OCI-LY1 (cell line): ENCODE data around the gene CCNY.
A peak's percentile ranks its signal among the peaks of the same experiment; 100 is the strongest.

Source experiments
- H2AFZ ChIP-seq: fragments of 200-600 bp; sonication (generic), shearing (Covaris generic); 2 replicates; pipeline ENCODE4 v1.6.0; 2014; ENCODE audit warnings: antibody characterized with exemption, mild to moderate bottlenecking, low read length
- H3F3A ChIP-seq: fragments of 200-600 bp; sonication (generic), shearing (Covaris generic); 2 replicates; pipeline ENCODE4 v1.6.0; 2014; ENCODE audit warnings: mild to moderate bottlenecking, antibody characterized with exemption, low read length, moderate library complexity; ENCODE audit not compliant: insufficient read depth
- H3K27ac ChIP-seq: fragments of 200-600 bp; sonication (generic); 2 replicates; pipeline ENCODE4 v1.5.1; 2014; ENCODE audit warnings: low read length, mixed run types, mild to moderate bottlenecking, low read depth; ENCODE audit not compliant: poor library complexity, severe bottlenecking
- H3K27me3 ChIP-seq: fragments of 200-600 bp; sonication (generic); 2 replicates; pipeline ENCODE4 v1.6.0; 2014; ENCODE audit warnings: antibody characterized with exemption, mild to moderate bottlenecking, low read length, moderate library complexity; ENCODE audit not compliant: insufficient read depth
- H3K36me3 ChIP-seq: fragments of 200-600 bp; sonication (generic); 2 replicates; pipeline ENCODE4 v1.6.1; 2014; ENCODE audit warnings: mild to moderate bottlenecking, antibody characterized with exemption, low read length, moderate library complexity, mixed read lengths; ENCODE audit not compliant: insufficient read depth
- H3K4me1 ChIP-seq: fragments of 200-600 bp; sonication (generic); 2 replicates; pipeline ENCODE4 v1.5.1; 2014; ENCODE audit warnings: mild to moderate bottlenecking, low read length, moderate library complexity; ENCODE audit not compliant: insufficient read depth, severe bottlenecking
- H3K4me2 ChIP-seq: fragments of 200-600 bp; sonication (generic), shearing (Covaris generic); 2 replicates; pipeline ENCODE4 v1.6.1; 2014; ENCODE audit warnings: low read length
- H3K4me3 ChIP-seq: fragments of 200-600 bp; sonication (generic); 2 replicates; pipeline ENCODE4 v1.5.1; 2014; ENCODE audit warnings: low read length, low read depth, mild to moderate bottlenecking, mixed read lengths; ENCODE audit not compliant: poor library complexity, severe bottlenecking
- H3K79me2 ChIP-seq: fragments of 200-600 bp; shearing (Covaris generic); 2 replicates; pipeline ENCODE4 v1.6.1; 2016; ENCODE audit warnings: mixed run types, low read length, mixed read lengths; ENCODE audit not compliant: insufficient read depth
- H3K9ac ChIP-seq: fragments of 200-600 bp; sonication (generic), shearing (Covaris generic); 2 replicates; pipeline ENCODE4 v1.6.1; 2014; ENCODE audit warnings: mild to moderate bottlenecking, low read length, mixed read lengths
- H3K9me2 ChIP-seq: fragments of 200-600 bp; sonication (generic), shearing (Covaris generic); 2 replicates; pipeline ENCODE4 v1.6.1; 2014; ENCODE audit warnings: low read depth, mild to moderate bottlenecking, low read length, mixed read lengths
- H3K9me3 ChIP-seq: fragments of 200-600 bp; shearing (Covaris generic); 2 replicates; pipeline ENCODE4 v1.6.1; 2014; ENCODE audit warnings: low read length, mixed read lengths
- H4K20me1 ChIP-seq: fragments of 200-600 bp; sonication (generic), shearing (Covaris generic); 2 replicates; pipeline ENCODE4 v1.6.0; 2016; ENCODE audit warnings: mild to moderate bottlenecking, low read length; ENCODE audit not compliant: insufficient read depth
- CTCF ChIP-seq: fragments of 200-600 bp; sonication (generic), shearing (Covaris generic); IDR thresholded peaks from 2 replicates; pipeline ENCODE4 v1.5.1; 2017; ENCODE audit warnings: mild to moderate bottlenecking, antibody characterized with exemption, low read length, moderate library complexity, mixed read lengths
- EZH2 ChIP-seq: fragments of 200-600 bp; sonication (generic), shearing (Covaris generic); IDR thresholded peaks from 2 replicates; pipeline ENCODE4 v1.8.0; 2017; ENCODE audit warnings: borderline replicate concordance, mixed run types, mild to moderate bottlenecking, antibody characterized with exemption, low read length, moderate library complexity, mixed read lengths

Gene CCNY

GRCh38 chr10:35327790-35328403 is 8.4 kb upstream of the CCNY start:
- no peak overlapping the region for H3K9ac ChIP-seq
- H2AFZ ChIP-seq, result no peak overlapping the region
- H3K27ac ChIP-seq, result no peak overlapping the region
- H3K27me3 ChIP-seq, result no peaks in the 10 kb centered on the region
- no peaks in the 10 kb centered on the region for H3K9me2 ChIP-seq
- H3K36me3 ChIP-seq, result peaks cover 4% of the 10 kb centered on the region; the same call in 1 of the 2 replicates
- H3K79me2 ChIP-seq, result no peaks in the 10 kb centered on the region
- H3F3A ChIP-seq, result no peaks in the 10 kb centered on the region
- no peaks in the 10 kb centered on the region for H4K20me1 ChIP-seq
- no peak overlapping the region for H3K4me2 ChIP-seq
- H3K9me3 ChIP-seq, result no peaks in the 10 kb centered on the region
- H3K4me3 ChIP-seq, result no peak overlapping the region
- TF ChIP-seq CTCF (peak; percentile 15; the same call in 1 of the 2 replicates), EZH2 (no peak)
- no peaks in the 10 kb centered on the region for H3K4me1 ChIP-seq

GRCh38 chr10:35328404-35329037 is 7.8 kb upstream of the CCNY start:
- H3K4me2 ChIP-seq, result no peak overlapping the region
- H4K20me1 ChIP-seq, result no peaks in the 10 kb centered on the region
- no peaks in the 10 kb centered on the region for H3F3A ChIP-seq
- no peaks in the 10 kb centered on the region for H3K27me3 ChIP-seq
- no peak overlapping the region for H3K4me3 ChIP-seq
- H2AFZ ChIP-seq, result no peak overlapping the region
- TF ChIP-seq EZH2 (no peak), CTCF (no peak)
- no peaks in the 10 kb centered on the region for H3K9me2 ChIP-seq
- H3K9ac ChIP-seq, result no peak overlapping the region
- no peaks in the 10 kb centered on the region for H3K4me1 ChIP-seq
- H3K27ac ChIP-seq, result no peak overlapping the region
- peaks cover 7% of the 10 kb centered on the region; the same call in 1 of the 2 replicates for H3K36me3 ChIP-seq
- H3K79me2 ChIP-seq, result no peaks in the 10 kb centered on the region
- no peaks in the 10 kb centered on the region for H3K9me3 ChIP-seq

- no peak overlapping the region for H3K27ac ChIP-seq
- no peak overlapping the region for H3K9ac ChIP-seq
- no peaks in the 10 kb centered on the region for H3K9me3 ChIP-seq
- H3K27me3 ChIP-seq, result no peaks in the 10 kb centered on the region
- H2AFZ ChIP-seq, result no peak overlapping the region
- 0 out of 2 replicates have a peak, but pooled peaks cover 10% of the 10 kb centered on the region for H3K36me3 ChIP-seq
- H3K4me3 ChIP-seq, result no peak overlapping the region
- H3K9me2 ChIP-seq, result no peaks in the 10 kb centered on the region
- no peaks in the 10 kb centered on the region for H3K79me2 ChIP-seq
- H3K4me2 ChIP-seq, result no peak overlapping the region
- H3K4me1 ChIP-seq, result peaks cover 2% of the 10 kb centered on the region
- no peaks in the 10 kb centered on the region for H4K20me1 ChIP-seq
- no peaks in the 10 kb centered on the region for H3F3A ChIP-seq
- TF ChIP-seq CTCF (no peak), EZH2 (no peak)
Measured at GRCh38 chr10:35329520-35329919, 6.8 kb upstream of the CCNY start.
